Mammary epithelial cell (primary cell): ENCODE measurements around the gene MCAM.

Experiments
- CTCF ChIP-seq, 2 donors: IDR thresholded peaks in 1 of 2; conservative IDR thresholded peaks in 1 of 2; 2 replicates each; pipeline ENCODE4 v1.5.1; 2011 to 2012; ENCODE audit warnings: inconsistent platforms in 2 of 2, low read length in 2 of 2, mild to moderate bottlenecking in 2 of 2, control low read depth in 1 of 2, low read depth in 1 of 2; ENCODE audit not compliant: insufficient read depth in 1 of 2; ENCODE audit errors: extremely low read depth in 1 of 2
- EZH2 ChIP-seq: IDR thresholded peaks from 2 replicates; pipeline ENCODE4 v1.6.1; 2012; ENCODE audit warnings: low read length, inconsistent platforms, borderline replicate concordance

GRCh38 chr11:119361941-119362725 is 45.2 kb upstream of the MCAM start:
- TF ChIP-seq CTCF (conservative IDR thresholded peaks at IDR 0.05 in 1 of 2, IDR thresholded peaks at IDR 0.05 in 1 of 2; ENCODE audit: extremely low read depth in 1 of 2, insufficient read depth in 1 of 2, low read depth in 1 of 2, low read length in 2 of 2): no peak
- TF ChIP-seq EZH2: no peak
